B cell (primary cell): ENCODE measurements around the gene HOXA9.

Source experiments
- CTCF ChIP-seq: fragments of 200-600 bp; IDR thresholded peaks from one replicate; pipeline ENCODE4 v1.8.0; 2022; ENCODE audit warnings: antibody characterized with exemption, mild to moderate bottlenecking
- EZH2 ChIP-seq: IDR thresholded peaks from 2 replicates; pipeline ENCODE4 v1.6.1; 2012; ENCODE audit warnings: borderline replicate concordance, low read depth, mild to moderate bottlenecking, moderate library complexity, low read length; ENCODE audit not compliant: insufficient read depth, poor library complexity, severe bottlenecking

GRCh38 chr7:27160145-27160545, 5.2 kb downstream of the HOXA9 start:
- no peak for TF ChIP-seq CTCF
- TF ChIP-seq EZH2 = peak; percentile 13
